ENCODE measurements around the gene DBNDD2. TPM values are rescaled to one million over a fixed set of nuclear protein-coding genes. Genes with fewer than 3 reads are reported as not detected.

Gene DBNDD2
- total and polyA plus RNA-seq, 11 donors = 209 to 423 (median 346) TPM

GRCh38 chr20:45390931-45391330 is 17.2 kb upstream of the DBNDD2 start:
- Histone ChIP-seq H3K27ac (no peak overlapping the region), H3K4me3 (no peak overlapping the region), H3K36me3 (no peaks in the 10 kb centered on the region), H3K4me1 (no peaks in the 10 kb centered on the region), H3K9me3 (peaks cover 0 to 6% (median 0%) of the 10 kb centered on the region in 12 donors), H3K27me3 (no peaks in the 10 kb centered on the region)
- intact Hi-C loops (cut with DNase I) = no loop called here
- no peak for TF ChIP-seq POLR2A (IDR thresholded peaks at IDR 0.05)
- ATAC-seq (no peak), DNase-seq (no peak)
- WGBS, 4 donors = 95 to 98% (median 96%) methylated on average over 2 of the region's 2 CpGs

GRCh38 chr20:45391559-45391958 is 16.5 kb upstream of the DBNDD2 start:
- Histone ChIP-seq H3K9me3 (peaks cover 0 to 6% (median 0%) of the 10 kb centered on the region in 12 donors), H3K4me3 (no peak overlapping the region), H3K27me3 (no peaks in the 10 kb centered on the region), H3K27ac (no peak overlapping the region), H3K4me1 (no peaks in the 10 kb centered on the region), H3K36me3 (no peaks in the 10 kb centered on the region)
- TF ChIP-seq, protein P1, sequence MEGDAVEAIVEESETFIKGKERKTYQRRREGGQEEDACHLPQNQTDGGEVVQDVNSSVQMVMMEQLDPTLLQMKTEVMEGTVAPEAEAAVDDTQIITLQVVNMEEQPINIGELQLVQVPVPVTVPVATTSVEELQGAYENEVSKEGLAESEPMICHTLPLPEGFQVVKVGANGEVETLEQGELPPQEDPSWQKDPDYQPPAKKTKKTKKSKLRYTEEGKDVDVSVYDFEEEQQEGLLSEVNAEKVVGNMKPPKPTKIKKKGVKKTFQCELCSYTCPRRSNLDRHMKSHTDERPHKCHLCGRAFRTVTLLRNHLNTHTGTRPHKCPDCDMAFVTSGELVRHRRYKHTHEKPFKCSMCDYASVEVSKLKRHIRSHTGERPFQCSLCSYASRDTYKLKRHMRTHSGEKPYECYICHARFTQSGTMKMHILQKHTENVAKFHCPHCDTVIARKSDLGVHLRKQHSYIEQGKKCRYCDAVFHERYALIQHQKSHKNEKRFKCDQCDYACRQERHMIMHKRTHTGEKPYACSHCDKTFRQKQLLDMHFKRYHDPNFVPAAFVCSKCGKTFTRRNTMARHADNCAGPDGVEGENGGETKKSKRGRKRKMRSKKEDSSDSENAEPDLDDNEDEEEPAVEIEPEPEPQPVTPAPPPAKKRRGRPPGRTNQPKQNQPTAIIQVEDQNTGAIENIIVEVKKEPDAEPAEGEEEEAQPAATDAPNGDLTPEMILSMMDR (IDR thresholded peaks at IDR 0.05) = no peak
- no peak for TF ChIP-seq POLR2A (IDR thresholded peaks at IDR 0.05)
- ATAC-seq = no peak
- intact Hi-C loops (cut with DNase I) = no loop called here
- DNase-seq = no peak
- 60 to 79% (median 65%) methylated on average over 2 of the region's 2 CpGs for WGBS, 4 donors

- peak in 1 of 4 donors; percentile 42 for ATAC-seq
- WGBS, 4 donors = 79 to 89% (median 84%) methylated on average over 3 of the region's 3 CpGs
Observed at GRCh38 chr20:45392733-45393132, 15.4 kb upstream of the DBNDD2 start.

GRCh38 chr20:45394221-45395113 is 13.6 kb upstream of the DBNDD2 start:
- Histone ChIP-seq H3K27ac (no peak overlapping the region), H3K4me1 (no peaks in the 10 kb centered on the region), H3K27me3 (no peaks in the 10 kb centered on the region), H3K9me3 (peaks cover 0 to 1% (median 0%) of the 10 kb centered on the region in 12 donors), H3K36me3 (no peaks in the 10 kb centered on the region), H3K4me3 (no peak overlapping the region)
- intact Hi-C loops (cut with DNase I) = no loop called here
- DNase-seq = no peak
- TF ChIP-seq, protein P1 (IDR thresholded peaks at IDR 0.05) = no peak
- no peak for TF ChIP-seq POLR2A (IDR thresholded peaks at IDR 0.05)
- 82 to 88% (median 86%) methylated on average over 18 to 21 of the region's 21 CpGs for WGBS, 4 donors
- peak in 1 of 4 donors; percentile 13 for ATAC-seq

More at GRCh38 chr20:45392733-45393132, 15.4 kb upstream of the DBNDD2 start:
- Histone ChIP-seq H3K4me3 (no peak overlapping the region), H3K4me1 (no peaks in the 10 kb centered on the region), H3K27me3 (no peaks in the 10 kb centered on the region), H3K27ac (no peak overlapping the region), H3K9me3 (peaks cover 0 to 2% (median 0%) of the 10 kb centered on the region in 12 donors), H3K36me3 (no peaks in the 10 kb centered on the region)
- no peak for DNase-seq
- intact Hi-C loops (cut with DNase I) = no loop called here
- TF ChIP-seq, protein P1 (IDR thresholded peaks at IDR 0.05) = peak in 5 of 12 donors; percentile 5 to 33 (median 13)
- no peak for TF ChIP-seq POLR2A (IDR thresholded peaks at IDR 0.05)

Data from heart left ventricle (tissue), 16 donors.